ENCODE data around the gene TRPV3.

DNA sequence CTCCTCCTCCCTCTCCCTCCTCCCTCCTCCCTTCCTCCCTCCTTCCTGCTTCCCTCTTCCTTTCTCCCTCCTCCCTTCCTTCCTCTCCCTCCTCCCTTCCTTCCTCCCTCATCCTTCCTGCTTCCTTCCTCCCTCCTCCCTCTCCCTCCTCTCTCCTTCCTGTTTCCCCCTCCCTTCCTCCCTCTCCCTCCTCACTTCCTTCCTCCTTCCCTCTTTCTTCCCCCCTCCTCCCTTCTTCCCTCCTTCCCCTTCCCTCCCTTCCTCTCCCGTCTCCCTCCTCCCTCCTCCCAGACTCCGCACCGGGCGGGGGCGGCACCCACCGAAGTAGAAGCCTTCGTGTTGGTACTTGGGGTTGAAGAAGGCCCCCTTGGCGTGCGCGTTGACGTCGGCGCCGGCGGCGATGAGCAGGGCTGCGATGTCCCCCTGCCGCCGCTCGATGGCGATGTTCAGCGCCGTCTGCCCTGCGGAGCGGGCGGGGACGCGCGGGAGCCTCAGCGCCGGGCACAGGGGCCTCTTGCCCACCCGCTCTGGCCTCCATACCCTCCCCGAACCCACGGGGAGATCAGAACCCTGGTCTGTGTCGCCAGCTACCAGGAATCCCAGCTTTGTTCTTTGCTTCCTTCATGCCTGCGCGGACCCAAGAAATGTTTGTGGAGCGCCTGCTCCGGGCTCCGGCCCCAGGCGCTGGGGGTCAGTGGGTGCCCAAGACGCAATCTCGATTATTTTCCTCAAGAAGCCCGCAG lies 22.2 kb downstream of the TRPV3 start:
- TF ChIP-seq MYBL2 (IDR thresholded peaks at IDR 0.05; ENCODE audit: low read depth) = no peak
- no peak for TF ChIP-seq MYBL2 (CRISPR knock-in tag; IDR thresholded peaks at IDR 0.05; ENCODE audit: borderline replicate concordance)
- TF ChIP-seq CBX3 (IDR thresholded peaks at IDR 0.05; ENCODE audit: borderline replicate concordance in 1 of 2, low read length in 2 of 2) = no peak
- no peak for TF ChIP-seq SMARCB1 (IDR thresholded peaks at IDR 0.05; ENCODE audit: insufficient read length, low read depth)
- TF ChIP-seq ZBTB7A (IDR thresholded peaks at IDR 0.05; ENCODE audit: borderline replicate concordance, control insufficient read depth, low read depth, low read length) = no peak
- no peak for TF ChIP-seq CHD4 (IDR thresholded peaks at IDR 0.05; ENCODE audit: insufficient read depth, insufficient replicate concordance, low read depth, low read length, poor library complexity, severe bottlenecking)
- TF ChIP-seq, protein P1, sequence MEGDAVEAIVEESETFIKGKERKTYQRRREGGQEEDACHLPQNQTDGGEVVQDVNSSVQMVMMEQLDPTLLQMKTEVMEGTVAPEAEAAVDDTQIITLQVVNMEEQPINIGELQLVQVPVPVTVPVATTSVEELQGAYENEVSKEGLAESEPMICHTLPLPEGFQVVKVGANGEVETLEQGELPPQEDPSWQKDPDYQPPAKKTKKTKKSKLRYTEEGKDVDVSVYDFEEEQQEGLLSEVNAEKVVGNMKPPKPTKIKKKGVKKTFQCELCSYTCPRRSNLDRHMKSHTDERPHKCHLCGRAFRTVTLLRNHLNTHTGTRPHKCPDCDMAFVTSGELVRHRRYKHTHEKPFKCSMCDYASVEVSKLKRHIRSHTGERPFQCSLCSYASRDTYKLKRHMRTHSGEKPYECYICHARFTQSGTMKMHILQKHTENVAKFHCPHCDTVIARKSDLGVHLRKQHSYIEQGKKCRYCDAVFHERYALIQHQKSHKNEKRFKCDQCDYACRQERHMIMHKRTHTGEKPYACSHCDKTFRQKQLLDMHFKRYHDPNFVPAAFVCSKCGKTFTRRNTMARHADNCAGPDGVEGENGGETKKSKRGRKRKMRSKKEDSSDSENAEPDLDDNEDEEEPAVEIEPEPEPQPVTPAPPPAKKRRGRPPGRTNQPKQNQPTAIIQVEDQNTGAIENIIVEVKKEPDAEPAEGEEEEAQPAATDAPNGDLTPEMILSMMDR (IDR thresholded peaks at IDR 0.05 in 2 of 3, conservative IDR thresholded peaks at IDR 0.05 in 1 of 3; ENCODE audit: insufficient read depth in 2 of 3, low read depth in 1 of 3, low read length in 3 of 3) = peak; percentile 40 to 50 (median 40); a peak in 4 of 6 replicates
- TF ChIP-seq SP1 (CRISPR knock-in tag; IDR thresholded peaks at IDR 0.05) = no peak
- TF ChIP-seq, protein P2, sequence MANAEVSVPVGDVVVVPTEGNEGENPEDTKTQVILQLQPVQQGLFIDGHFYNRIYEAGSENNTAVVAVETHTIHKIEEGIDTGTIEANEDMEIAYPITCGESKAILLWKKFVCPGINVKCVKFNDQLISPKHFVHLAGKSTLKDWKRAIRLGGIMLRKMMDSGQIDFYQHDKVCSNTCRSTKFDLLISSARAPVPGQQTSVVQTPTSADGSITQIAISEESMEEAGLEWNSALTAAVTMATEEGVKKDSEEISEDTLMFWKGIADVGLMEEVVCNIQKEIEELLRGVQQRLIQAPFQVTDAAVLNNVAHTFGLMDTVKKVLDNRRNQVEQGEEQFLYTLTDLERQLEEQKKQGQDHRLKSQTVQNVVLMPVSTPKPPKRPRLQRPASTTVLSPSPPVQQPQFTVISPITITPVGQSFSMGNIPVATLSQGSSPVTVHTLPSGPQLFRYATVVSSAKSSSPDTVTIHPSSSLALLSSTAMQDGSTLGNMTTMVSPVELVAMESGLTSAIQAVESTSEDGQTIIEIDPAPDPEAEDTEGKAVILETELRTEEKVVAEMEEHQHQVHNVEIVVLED (CRISPR knock-in tag; IDR thresholded peaks at IDR 0.05) = peak; percentile 55
- TF ChIP-seq SIN3B (IDR thresholded peaks at IDR 0.05; ENCODE audit: low read depth) = no peak
- no peak for TF ChIP-seq HSF4 (CRISPR knock-in tag; IDR thresholded peaks at IDR 0.05; ENCODE audit: borderline replicate concordance)
- TF ChIP-seq POLR2A (conservative IDR thresholded peaks at IDR 0.05) = no peak
- TF ChIP-seq YY1 (IDR thresholded peaks at IDR 0.05; ENCODE audit: borderline replicate concordance in 1 of 3, control insufficient read depth in 1 of 3, extremely low read depth in 1 of 3, insufficient read depth in 3 of 3, insufficient read length in 1 of 3, insufficient replicate concordance in 2 of 3, low read depth in 1 of 3, low read length in 2 of 3) = no peak
- no peak for TF ChIP-seq ZNF184 (CRISPR knock-in tag; IDR thresholded peaks at IDR 0.05)
- no peak for TF ChIP-seq SREBF2 (CRISPR knock-in tag; IDR thresholded peaks at IDR 0.05)
